ENCODE results near the gene TSPO. TPM values are rescaled to one million over a fixed set of nuclear protein-coding genes. Genes with fewer than 3 reads are reported as not detected.

The TSPO gene
- total and polyA plus RNA-seq, 3 donors from 2014 or later: 42.8 to 92.5 (median 68.7) TPM

DNA sequence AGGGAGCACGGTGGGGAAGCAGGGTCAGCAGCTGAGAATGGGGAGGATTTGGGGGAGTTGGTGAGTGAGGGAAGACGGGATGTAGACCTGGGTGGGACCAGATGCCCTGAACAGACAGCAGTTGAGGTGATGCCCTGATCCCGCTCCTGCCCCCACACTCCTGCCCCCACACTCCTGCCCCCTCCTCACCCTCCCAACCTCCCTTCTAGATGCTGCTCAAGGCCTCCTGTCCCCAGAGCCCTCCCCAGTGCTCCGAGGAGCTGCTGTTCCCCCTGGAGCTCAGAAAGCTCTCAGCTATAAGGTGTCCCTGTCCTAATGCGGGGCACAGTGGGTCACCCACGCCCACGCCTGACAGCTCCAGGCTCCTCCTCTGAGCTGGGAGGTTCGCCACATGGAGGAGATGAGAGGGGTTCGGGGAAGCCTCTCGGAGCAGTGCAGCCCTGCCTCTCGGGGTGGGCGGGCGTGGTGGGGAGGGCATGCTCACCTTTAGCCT, 60.6 kb downstream of the TSPO start:
- H3K27me3 ChIP-seq: no peaks in the 10 kb centered on the region
- no peak overlapping the region for H3K27ac ChIP-seq
- TF ChIP-seq, protein P1, sequence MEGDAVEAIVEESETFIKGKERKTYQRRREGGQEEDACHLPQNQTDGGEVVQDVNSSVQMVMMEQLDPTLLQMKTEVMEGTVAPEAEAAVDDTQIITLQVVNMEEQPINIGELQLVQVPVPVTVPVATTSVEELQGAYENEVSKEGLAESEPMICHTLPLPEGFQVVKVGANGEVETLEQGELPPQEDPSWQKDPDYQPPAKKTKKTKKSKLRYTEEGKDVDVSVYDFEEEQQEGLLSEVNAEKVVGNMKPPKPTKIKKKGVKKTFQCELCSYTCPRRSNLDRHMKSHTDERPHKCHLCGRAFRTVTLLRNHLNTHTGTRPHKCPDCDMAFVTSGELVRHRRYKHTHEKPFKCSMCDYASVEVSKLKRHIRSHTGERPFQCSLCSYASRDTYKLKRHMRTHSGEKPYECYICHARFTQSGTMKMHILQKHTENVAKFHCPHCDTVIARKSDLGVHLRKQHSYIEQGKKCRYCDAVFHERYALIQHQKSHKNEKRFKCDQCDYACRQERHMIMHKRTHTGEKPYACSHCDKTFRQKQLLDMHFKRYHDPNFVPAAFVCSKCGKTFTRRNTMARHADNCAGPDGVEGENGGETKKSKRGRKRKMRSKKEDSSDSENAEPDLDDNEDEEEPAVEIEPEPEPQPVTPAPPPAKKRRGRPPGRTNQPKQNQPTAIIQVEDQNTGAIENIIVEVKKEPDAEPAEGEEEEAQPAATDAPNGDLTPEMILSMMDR (IDR thresholded peaks at IDR 0.05): no peak
- no peak for TF ChIP-seq POLR2A (IDR thresholded peaks at IDR 0.05)
- H3K36me3 ChIP-seq (ENCODE audit: low read depth, missing control alignments): no peaks in the 10 kb centered on the region
- DNase-seq: no peak
- intact Hi-C loops (cut with DNase I; ENCODE audit: low total_unique reads): no loop called here
- no peaks in the 10 kb centered on the region for H3K9me3 ChIP-seq
- WGBS, 2 donors: 88 to 98% methylated on average over 4 to 13 of the region's 13 CpGs
- H3K4me1 ChIP-seq: peaks cover 6% of the 10 kb centered on the region
- no peak overlapping the region for H3K4me3 ChIP-seq

DNA sequence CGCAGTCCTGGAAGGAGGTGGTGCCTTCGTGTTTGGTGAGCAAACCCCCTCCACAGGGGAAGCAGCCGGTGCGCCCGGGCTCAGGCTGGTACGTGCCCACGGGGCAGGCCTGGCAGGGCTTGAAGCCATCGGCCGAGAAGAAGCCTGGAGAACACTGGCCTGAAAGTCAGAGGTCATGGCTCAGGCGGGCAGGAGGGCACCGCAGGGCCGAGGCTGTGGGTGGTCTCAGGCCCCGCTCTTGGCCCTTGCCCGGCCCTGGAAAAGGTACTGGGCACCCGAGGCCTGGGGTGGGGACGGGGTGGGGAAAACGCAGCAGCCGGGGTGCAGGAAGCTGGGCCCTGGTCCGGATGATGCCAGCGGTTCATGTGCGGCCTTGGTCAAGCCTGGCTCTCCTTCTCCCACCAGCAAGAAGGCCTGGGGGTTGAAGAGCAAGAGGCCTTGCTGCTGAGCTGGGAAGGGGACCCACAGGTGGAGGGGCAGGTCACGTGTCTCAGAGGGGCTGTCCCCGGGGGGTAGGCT, 61.1 kb downstream of the TSPO start:
- Histone ChIP-seq H3K9me3 (no peaks in the 10 kb centered on the region), H3K4me3 (no peak overlapping the region), H3K36me3 (ENCODE audit: low read depth, missing control alignments) (no peaks in the 10 kb centered on the region), H3K4me1 (peaks cover 6% of the 10 kb centered on the region), H3K27ac (no peak overlapping the region), H3K27me3 (no peaks in the 10 kb centered on the region)
- TF ChIP-seq, protein P1 (IDR thresholded peaks at IDR 0.05): no peak
- TF ChIP-seq POLR2A (IDR thresholded peaks at IDR 0.05): no peak
- 91 to 92% methylated on average over 15 to 23 of the region's 23 CpGs for WGBS, 2 donors
- DNase-seq: no peak
- intact Hi-C loops (cut with DNase I; ENCODE audit: low total_unique reads): no loop called here

Other genes with a start within 250 kb of the TSPO start
- gene PACSIN2, start 136.4 kb upstream of the TSPO start, total RNA-seq: 10 to 100 TPM; 43.6 to 45.6 TPM
- 43.5 TPM for gene PACSIN2, start 136.4 kb upstream of the TSPO start, polyA plus RNA-seq (ENCODE audit: insufficient read depth, low read depth, low replicate concordance)
- gene TTLL1, start 62.2 kb upstream of the TSPO start, total RNA-seq: 10 to 100 TPM; 22.5 to 28.9 TPM
- 30.0 TPM for gene TTLL1, start 62.2 kb upstream of the TSPO start, polyA plus RNA-seq (ENCODE audit: insufficient read depth, low read depth, low replicate concordance)
- 1 to 10 TPM; 7.2 to 9.6 TPM for gene BIK, start 40.8 kb upstream of the TSPO start, total RNA-seq
- 2.5 TPM for gene BIK, start 40.8 kb upstream of the TSPO start, polyA plus RNA-seq (ENCODE audit: insufficient read depth, low read depth, low replicate concordance)
- 10 to 100 TPM; 43.1 to 46.5 TPM for gene MCAT, start 8.2 kb upstream of the TSPO start, total RNA-seq
- 25.4 TPM for gene MCAT, start 8.2 kb upstream of the TSPO start, polyA plus RNA-seq (ENCODE audit: insufficient read depth, low read depth, low replicate concordance)
- 100 to 1,000 TPM; 111 to 175 TPM for gene TTLL12, start 35.6 kb downstream of the TSPO start, total RNA-seq
- gene TTLL12, start 35.6 kb downstream of the TSPO start, polyA plus RNA-seq (ENCODE audit: insufficient read depth, low read depth, low replicate concordance): 62.0 TPM
- 10 to 100 TPM; 23.5 to 28.9 TPM for gene SCUBE1, start 191.8 kb downstream of the TSPO start, total RNA-seq
- gene SCUBE1, start 191.8 kb downstream of the TSPO start, polyA plus RNA-seq (ENCODE audit: insufficient read depth, low read depth, low replicate concordance): 11.0 TPM